Measurements from ENCODE around the gene DEPDC4.
"Not testable (repeated sequence)": the region's sequence is repeated elsewhere in the genome, so short reads cannot be mapped to it uniquely, and the experiment has no call there.

Gene DEPDC4

GRCh38 chr12:100265107-100265506 lies 1.8 kb downstream of the DEPDC4 start:
- DNase-seq (ENCODE audit: low read depth, low spot score) = not testable (repeated sequence)

- no peak for DNase-seq (ENCODE audit: low read depth, low spot score)
Measured at GRCh38 chr12:100263131-100263530, 3.7 kb downstream of the DEPDC4 start.

- no peak for DNase-seq (ENCODE audit: low read depth, low spot score)
Measured at GRCh38 chr12:100258127-100258526, 8.8 kb downstream of the DEPDC4 start.

GRCh38 chr12:100254876-100255275 lies 12.0 kb downstream of the DEPDC4 start:
- no peak for DNase-seq (ENCODE audit: low read depth, low spot score)

- DNase-seq (ENCODE audit: low read depth, low spot score) = no peak
Measured at GRCh38 chr12:100253437-100253836, 13.4 kb downstream of the DEPDC4 start.

- no peak for DNase-seq (ENCODE audit: low read depth, low spot score)
Measured at GRCh38 chr12:100251917-100252316, 15.0 kb downstream of the DEPDC4 start.

GRCh38 chr12:100249941-100250340 lies 16.9 kb downstream of the DEPDC4 start:
- no peak for DNase-seq (ENCODE audit: low read depth, low spot score)

GRCh38 chr12:100248886-100249285 lies 18.0 kb downstream of the DEPDC4 start:
- DNase-seq (ENCODE audit: low read depth, low spot score) = no peak

GRCh38 chr12:100247765-100248164 lies 19.1 kb downstream of the DEPDC4 start:
- no peak for DNase-seq (ENCODE audit: low read depth, low spot score)

- no peak for DNase-seq (ENCODE audit: low read depth, low spot score)
Measured at GRCh38 chr12:100243137-100243536, 23.7 kb downstream of the DEPDC4 start.

- no peak for DNase-seq (ENCODE audit: low read depth, low spot score)
Measured at GRCh38 chr12:100239589-100239988, 27.3 kb downstream of the DEPDC4 start.

- no peak for DNase-seq (ENCODE audit: low read depth, low spot score)
Measured at GRCh38 chr12:100238801-100239200, 28.1 kb downstream of the DEPDC4 start.

- DNase-seq (ENCODE audit: low read depth, low spot score) = peak; percentile 26
Measured at GRCh38 chr12:100234591-100235304, 32.1 kb downstream of the DEPDC4 start.

GRCh38 chr12:100234166-100234565 lies 32.7 kb downstream of the DEPDC4 start:
- DNase-seq (ENCODE audit: low read depth, low spot score) = no peak

GRCh38 chr12:100231873-100232272 lies 35.0 kb downstream of the DEPDC4 start:
- DNase-seq (ENCODE audit: low read depth, low spot score) = not testable (repeated sequence)

- DNase-seq (ENCODE audit: low read depth, low spot score) = no peak
Measured at GRCh38 chr12:100229876-100230275, 37.0 kb downstream of the DEPDC4 start.

- DNase-seq (ENCODE audit: low read depth, low spot score) = no peak
Measured at GRCh38 chr12:100229036-100229635, 37.7 kb downstream of the DEPDC4 start.

GRCh38 chr12:100225491-100225890 lies 41.4 kb downstream of the DEPDC4 start:
- DNase-seq (ENCODE audit: low read depth, low spot score) = no peak

- not testable (repeated sequence) for DNase-seq (ENCODE audit: low read depth, low spot score)
Measured at GRCh38 chr12:100222173-100222572, 44.7 kb downstream of the DEPDC4 start.

- no peak for DNase-seq (ENCODE audit: low read depth, low spot score)
Measured at GRCh38 chr12:100221523-100221922, 45.4 kb downstream of the DEPDC4 start.

GRCh38 chr12:100219328-100220109 lies 47.4 kb downstream of the DEPDC4 start:
- no peak for DNase-seq (ENCODE audit: low read depth, low spot score)

GRCh38 chr12:100216337-100216736 lies 50.5 kb downstream of the DEPDC4 start:
- no peak for DNase-seq (ENCODE audit: low read depth, low spot score)

- DNase-seq (ENCODE audit: low read depth, low spot score) = no peak
Measured at GRCh38 chr12:100215209-100215608, 51.7 kb downstream of the DEPDC4 start.
